AML-193 (cell line): Measurements from ENCODE around the gene LRG1.

Source experiments
- DNase-seq, 2 experiments: peaks; one replicate each; lab custom pipeline; 2025; lab: John Stamatoyannopoulos, UW

LRG1 gene

DNA sequence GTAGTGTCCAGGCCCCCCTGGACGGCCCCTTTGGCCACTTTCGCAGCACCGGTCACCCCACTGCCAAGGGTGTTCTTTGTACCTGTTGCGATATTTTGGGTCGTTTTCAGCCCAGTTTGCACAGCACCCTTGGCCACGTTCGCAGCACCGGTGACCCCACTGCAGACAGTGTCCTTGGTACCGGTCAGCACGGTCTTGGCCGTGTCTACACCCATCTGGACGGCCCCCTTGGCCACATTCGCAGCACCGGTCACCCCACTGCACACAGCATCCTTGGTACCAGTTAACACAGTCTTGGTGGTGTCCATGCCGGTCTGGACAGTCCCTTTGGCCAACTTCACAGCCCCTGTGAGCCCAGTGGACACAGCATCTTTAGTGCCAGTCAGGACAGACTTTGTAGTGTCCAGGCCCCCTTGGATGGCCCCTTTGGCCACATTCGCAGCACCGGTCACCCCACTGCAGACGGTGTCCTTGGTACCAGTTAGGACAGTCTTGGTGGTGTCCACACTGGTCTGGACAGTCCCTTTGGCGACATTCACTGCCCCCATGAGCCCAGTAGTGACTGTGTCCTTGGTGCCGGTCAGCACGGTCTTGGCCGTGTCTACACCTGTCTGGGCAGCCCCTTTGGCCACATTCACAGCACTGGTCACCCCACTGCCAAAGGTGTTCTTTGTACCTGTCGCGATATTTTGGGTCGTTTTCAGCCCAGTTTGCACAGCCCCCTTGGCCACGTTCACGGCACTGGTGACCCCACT, 28.4 kb downstream of the LRG1 start:
- DNase-seq: no peak

DNA sequence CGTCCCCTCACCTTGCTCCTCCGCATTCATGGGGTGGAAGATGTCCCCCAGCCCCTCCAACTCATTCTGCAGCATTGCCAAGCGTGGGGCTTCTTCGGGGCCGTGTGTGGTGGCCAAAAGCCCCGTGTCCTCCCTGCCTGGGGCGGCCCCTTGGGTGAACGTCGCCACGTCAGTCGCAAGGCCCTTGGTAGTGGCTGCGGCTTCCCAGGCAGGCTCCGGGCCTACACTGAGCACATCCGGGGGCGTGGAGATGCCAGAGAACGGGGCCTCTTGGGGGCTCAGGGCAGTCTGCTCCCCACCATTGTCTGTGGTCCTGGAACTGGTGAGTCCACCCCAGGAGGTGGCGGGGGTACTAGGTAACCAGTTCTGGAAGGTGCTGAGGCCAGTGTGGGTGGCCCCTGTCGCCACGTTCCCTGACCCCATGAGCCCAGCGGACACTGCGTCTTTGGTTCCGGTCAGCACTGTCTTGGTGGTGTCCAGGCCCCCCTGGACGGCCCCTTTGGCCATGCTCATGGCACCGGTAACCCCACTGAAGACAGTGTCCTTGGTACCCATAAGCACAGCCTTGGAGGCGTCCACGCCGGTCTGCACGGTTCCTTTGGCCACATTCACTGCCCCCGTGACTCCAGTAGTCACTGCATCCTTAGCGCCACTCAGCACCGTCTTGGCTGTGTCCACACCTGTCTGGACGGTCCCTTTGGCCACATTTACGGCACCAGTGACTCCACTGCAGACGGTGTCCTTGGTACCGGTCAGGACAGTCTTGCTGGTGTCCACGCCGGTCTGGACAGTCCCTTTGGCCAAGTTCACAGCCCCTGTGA, 29.2 kb downstream of the LRG1 start:
- DNase-seq: no peak

DNA sequence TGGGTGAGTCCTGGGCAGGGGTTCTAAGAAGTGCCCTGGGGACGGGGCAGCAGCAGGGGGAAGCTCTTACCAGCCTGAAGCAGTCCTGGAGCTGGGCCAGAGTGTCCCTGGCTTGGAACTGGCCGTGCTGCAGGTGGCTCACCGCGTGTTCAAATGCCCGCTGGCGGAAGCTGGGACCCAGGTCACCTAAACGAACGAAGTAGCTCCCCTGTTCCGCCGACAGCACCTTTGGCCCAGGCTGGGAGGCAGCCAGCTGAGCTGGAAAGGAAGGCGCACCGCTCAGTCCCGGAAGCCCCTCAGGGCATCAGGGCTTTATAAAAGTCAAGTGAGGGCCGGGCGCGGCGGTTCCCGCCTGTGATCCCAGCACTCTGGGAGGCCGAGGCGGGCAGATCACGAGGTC, 31.1 kb downstream of the LRG1 start:
- DNase-seq: no peak

DNA sequence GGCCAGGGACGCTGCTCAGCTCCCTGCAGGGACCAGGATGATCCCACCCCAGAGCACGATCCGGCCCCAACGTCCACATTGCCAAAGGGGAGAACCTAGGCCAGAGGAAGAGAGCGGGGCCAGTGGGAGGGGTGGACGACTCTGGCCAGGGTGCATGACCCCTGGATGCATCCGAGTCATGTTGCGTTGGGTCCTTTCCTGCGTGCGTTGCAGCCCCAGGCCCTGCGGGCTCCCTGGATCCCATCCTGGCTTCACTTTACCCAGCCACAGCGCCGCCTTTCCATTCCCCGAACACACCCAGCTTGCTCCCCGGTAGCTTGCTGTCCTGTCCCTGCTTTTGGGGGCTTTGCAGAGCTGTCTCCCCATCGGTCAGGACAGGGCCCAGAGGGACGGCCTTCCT, 32.0 kb downstream of the LRG1 start:
- DNase-seq: no peak

DNA sequence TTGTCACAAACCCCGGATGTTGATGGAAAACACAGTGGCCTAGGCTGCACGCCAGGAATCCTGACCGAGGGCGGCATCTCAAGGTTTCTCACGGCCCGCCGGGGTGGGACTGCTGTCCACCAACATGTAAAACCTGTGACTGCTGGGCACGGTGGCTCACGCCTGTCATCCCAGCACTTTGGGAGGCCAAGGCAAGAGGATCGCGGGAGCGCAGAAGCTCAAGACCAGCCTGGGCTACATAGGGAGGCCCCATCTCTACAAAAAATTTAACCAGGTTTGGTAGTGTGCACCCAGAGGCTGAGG, 32.7 kb downstream of the LRG1 start:
- no peak for DNase-seq

DNA sequence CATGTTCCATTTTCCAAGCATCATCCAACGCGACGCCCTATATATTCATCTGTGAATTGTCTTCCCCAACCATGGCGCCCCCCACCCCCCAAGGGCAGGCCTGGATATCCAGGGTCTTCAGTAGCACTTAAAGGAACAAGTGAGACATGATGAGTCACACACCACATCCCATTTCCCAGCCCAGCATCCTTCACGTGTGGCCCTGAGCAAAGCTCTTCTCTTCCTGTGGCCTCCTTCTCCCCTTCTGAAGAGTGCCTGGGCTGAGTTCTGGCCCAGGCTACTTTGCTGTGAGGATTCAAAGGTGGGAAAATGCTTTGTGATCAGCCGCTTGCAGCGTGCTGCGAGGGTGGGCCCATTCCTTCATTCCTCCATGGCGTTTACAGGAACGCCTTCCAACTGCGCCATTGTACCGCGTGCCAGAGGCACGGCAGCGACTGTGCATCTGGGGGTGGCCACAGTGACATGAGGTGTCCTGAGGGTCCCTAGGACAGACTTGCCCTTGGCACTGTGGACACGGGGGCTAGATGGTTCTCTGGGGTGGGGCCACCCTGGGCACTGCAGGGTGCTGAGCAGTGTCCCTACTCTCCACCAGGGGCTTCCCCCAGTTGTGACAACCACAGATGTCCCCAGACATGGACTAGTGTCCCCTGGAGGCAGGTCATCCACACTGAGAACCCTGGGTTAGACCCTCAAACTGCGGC, 33.2 kb downstream of the LRG1 start:
- DNase-seq: peak; percentile 6 to 27

DNA sequence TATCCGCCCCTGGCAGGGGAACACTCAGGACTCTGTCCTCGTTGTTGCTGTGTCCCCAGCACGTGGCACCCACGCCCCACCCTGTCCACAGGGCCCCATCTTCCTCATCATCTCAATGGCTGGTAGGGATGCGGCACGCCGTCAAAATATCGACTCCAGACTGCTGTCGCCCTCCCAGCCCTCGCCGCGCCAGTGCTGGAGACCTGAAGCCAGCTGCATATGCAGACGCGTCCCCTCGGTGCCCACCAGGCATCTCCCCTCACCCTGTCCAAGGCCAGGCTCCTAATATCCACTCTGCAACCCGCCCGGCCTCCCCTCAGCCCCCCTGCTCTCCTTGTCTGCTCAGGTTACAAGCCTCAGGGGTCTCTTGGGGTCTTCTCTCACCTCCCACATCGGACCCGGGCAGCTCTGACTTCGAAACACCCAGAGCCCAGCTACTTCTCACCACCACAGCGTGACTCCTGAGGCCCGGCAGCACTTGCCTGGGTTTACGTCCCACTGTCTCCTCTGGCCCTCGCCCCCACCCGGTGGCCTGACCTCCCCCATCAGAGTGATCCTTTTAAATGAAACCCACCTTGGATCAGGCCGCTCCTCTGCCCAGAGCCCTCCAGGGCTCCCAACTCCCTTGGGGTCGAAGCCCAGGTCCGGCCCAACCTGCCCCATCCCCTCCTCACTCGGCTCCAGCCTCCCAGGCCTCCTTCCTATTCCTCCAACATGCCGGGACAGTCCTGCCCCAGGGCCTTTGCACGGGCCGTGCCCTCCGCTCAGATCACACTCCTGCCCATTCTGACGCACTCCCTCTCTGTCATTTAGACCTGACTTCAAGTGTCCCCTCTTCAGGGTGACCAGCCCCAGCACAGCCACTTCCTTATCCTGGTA, 34.0 kb downstream of the LRG1 start:
- no peak for DNase-seq

DNA sequence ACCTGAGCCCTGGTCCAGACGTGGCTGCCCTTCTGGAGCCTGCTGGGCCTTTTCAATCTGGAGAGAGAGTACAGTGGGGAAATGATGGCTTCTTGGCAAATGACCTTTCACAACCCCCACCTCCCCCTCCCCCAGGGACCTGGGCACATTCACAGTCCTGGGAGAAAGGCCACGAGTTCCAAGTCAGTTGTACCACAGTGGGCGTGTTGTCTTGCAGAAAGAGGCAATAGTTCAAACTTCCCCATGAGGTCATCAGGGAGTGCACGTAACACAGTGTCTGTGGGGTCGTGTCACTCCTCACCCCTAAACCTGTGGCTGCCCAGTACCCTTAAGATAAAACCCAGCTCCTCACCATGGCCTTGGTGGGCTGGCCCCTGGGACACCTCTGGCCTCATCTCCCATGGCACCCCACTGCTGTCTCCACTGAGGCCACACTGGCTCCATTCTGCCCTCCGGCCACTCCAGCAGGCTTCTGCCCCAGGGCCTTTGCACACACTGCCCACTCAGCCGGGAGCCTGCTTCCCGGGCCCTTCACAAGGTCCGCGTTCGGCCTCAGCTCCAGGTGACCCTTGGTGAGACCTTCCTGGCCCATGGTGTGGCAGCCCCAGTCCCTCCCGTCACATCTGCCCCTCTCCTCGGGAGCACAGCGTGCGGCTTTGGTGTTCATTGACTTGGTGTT, 34.8 kb downstream of the LRG1 start:
- no peak for DNase-seq

DNA sequence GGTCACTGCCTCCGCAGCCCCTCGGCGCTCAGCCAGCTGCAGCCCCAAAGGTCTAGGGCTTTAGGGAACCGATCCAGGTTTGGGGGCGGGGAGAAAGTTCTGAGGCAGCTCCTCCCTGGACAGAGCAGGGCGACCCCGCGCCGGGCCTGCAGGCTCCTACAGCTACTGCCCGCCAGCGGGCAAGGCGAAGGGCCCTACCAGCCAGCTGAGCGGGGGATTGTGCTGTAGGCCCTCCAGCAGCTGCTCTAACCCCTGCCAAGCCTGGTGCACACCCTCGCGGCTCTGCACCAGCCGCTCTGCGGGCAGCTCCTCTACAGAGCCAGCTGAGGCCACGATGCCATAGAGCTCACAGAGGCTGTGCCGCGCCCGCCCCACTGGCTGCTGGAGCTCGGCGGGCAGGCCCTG, 35.5 kb downstream of the LRG1 start:
- no peak for DNase-seq

DNA sequence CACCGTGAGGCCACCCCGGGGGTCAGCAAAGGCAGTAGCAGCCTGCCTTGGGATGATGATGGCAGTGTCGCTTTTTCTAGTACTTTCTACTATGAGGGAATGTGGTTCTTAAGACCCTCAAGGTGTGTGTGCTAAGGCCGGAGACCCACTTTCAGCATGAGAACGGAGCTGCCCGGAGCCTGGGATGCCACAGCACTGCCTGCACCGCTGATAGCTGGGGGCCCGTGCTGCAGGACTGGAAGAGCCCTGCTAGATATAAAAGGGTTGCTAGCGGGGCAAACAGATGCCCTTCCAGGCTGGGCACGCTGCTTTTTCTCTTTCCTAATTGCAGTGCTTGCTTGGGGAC, 36.0 kb downstream of the LRG1 start:
- DNase-seq: no peak

DNA sequence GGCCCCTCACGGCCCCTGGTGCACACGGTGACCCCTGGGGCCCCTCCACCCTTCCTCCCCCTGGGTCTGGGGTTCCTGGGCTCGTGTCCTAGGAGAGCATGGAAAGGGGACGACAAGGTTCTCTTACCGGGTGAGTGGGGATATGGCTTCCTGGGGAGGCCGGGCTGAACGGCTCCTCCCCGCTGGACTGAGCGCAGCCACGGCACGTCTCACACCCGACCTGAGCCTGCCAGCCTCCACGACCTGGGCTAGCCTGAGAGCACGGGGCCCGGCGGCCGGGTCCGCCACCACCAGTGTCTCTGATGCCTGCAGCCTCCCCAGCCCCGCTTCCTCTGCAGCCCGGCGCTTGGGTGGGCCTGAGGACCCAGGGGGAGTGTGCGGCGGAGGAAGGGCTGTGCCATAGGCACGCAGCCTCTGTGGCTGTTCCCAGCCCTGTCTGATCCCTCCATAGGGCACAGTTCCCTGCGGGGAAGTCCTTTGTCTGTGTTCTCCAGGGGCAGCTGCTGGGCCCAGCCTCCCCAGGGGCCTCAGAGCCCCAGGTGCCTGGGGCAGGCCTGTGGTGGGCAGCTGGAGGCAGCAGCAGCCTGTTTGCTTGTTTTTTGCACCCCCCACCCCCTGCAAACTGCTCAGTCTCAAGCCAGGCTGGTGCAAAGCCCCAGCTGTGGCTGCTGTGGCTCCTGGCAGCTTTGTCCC, 36.6 kb downstream of the LRG1 start:
- DNase-seq: no peak

DNA sequence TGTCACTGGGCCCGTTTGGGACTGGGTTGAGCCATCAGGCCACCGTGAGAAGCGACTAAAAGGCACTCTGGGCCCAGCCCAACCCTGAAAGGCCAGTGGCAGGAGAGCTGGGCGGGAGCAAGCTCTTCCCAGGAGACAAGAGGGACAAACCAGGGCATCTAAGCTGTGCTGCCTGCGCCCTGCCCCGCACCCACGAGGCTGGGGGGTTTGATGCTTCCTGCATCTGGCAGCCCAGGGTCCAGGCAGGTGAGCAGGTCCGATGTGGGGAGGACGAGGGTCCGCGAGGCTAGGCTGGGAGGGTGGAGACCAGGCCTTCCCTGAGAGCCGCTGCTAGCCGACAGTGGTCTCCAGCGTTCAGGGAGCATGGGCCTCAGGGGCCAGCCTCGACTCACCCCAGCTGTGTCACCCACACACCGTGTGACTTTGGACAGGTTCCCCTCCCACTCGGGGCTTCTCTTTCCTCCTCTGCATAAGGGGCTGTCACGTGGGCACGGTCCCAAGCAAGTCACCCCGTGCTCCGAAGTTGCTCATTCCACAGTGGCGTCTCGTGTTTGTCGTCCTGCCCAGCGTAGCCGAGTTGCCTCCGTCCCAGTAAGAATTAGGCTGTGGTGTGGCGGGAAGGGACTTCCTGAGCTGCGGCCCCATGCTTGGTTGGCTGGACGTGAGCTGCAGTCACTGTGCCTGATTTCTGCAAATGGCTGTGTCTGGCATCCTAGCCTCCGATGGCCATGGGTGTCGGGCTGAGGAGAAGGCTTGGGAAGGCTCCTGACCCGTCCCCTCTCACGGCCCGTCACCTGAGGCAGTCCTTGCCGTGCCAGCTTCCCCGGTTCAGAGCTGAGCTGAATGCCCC, 37.3 kb downstream of the LRG1 start:
- DNase-seq: no peak

DNA sequence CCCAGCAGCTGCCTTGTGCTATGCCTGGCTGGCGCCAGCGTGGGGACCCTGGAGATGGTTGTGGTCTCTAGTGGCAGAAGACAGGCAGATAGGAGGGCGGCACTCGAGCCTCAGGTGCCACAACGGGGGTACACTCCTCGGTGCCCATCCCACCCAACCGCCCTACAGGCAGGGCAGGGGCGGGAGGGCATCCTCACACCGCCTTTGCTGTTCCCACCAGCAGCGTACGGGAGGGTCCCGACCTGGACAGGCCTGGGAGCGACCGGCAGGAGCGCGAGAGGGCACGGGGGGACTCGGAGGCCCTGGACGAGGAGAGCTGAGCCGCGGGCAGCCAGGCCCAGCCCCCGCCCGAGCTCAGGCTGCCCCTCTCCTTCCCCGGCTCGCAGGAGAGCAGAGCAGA, 38.1 kb downstream of the LRG1 start:
- no peak for DNase-seq

DNA sequence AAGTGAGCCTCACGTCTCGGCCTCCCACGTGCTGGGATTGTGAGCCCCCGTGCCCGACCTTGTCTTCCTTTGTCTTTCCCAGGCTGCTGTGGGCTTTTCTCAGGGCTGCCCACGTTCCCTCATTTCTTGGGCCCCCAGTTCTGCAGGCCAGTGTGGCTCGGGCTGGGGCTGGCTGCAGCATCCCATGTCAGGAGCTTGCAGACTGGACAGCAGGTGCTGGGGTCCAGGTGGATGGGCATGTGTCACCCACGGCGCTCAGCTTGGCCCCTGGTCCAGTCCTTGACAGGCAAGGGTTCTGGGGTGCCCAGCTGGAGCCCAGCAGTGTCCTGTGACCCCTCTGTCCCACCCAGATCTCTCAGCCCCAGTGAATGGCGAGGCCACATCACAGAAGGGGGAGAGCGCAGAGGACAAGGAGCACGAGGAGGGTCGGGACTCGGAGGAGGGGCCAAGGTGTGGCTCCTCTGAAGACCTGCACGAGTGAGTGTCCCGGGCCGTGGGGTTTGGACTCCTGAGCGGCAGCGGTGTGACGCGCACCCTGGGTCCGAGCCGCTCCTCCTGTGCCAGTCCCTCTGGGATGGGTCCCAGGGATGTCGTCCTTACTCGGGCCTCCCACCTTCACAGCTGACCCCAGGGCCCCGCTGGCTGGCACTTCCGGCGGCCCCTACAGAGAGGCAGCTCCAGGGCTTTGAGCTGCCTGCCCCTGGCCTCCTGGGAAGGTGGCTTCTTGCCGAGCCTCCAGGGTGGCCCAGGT, 38.8 kb downstream of the LRG1 start:
- DNase-seq: no peak

DNA sequence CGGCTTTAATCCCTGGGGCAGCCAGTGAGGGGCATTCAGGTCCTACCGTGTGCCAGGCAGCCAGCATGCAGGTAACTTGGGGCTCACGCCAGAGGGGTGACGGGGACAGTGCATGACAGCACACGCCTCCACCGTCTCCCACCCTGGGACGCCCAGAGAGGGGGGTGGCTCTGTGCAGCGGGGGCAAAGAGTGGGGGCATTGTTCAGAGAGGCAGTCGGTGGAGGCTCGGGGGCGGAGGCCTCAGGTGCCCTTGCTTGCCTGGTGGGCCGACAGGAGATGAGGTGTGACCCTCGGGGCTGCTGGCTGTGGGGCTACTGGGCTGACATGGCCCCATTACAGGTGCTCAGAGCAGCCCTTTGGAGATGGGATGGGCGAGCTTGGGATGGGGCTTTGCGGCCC, 40.0 kb downstream of the LRG1 start:
- DNase-seq: no peak

DNA sequence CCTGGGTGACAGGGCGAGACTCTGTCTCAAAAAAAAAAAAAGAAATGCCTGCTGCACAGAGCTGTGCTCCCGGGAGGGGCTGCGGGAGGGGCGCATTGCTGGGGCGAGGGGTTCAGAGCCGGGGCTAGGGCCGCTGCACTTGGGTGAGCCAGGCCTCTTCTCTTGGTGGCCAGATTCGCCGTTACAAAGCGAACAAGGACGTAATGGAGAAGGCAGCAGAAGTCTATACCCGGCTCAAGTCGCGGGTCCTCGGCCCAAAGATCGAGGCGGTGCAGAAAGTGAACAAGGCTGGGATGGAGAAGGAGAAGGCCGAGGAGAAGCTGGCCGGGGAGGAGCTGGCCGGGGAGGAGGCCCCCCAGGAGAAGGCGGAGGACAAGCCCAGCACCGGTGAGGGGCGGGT, 40.5 kb downstream of the LRG1 start:
- DNase-seq: no peak

DNA sequence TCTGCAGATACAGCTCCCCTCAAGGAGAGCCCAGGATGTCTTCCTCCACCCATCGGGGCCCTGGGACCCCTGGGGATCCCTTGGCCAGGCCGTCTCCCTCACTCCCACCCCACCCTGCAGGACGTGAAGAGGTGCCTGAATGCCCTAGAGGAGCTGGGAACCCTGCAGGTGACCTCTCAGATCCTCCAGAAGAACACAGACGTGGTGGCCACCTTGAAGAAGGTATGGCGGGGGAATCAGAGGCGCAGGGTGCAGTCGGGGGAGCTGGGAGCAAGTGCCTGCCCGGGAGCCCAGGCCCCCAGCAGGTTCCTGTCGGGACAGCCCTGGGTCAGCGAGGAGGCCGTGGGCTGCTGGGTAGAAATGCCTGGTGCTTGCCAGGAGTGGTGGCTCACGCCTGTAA, 41.1 kb downstream of the LRG1 start:
- no peak for DNase-seq

DNA sequence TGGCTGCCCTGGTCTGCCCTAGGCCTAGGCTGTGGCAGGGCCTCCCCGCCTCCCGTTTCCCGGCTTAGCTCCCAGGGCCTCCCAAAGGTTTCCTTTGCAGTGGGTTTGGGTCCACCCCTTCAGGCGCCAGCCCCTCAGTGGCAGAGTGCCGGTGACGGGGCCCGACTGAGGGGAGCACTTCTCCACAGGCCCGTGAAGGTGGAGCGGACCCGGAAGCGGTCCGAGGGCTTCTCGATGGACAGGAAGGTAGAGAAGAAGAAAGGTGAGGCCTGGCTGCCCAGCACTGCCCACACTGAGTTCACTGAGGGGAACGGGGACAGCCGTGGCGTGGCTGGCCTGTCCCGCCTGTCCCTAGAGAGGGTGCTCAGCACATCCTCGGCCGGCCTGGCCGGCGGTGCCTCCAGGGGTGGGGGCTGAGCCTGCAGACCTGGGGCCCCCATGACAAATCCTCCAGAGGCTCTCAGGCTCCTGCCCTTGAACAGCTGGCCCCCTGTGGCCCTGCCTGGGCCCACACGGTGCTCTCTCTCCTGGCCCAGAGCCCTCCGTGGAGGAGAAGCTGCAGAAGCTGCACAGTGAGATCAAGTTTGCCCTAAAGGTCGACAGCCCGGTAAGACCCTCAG, 42.0 kb downstream of the LRG1 start:
- no peak for DNase-seq

DNA sequence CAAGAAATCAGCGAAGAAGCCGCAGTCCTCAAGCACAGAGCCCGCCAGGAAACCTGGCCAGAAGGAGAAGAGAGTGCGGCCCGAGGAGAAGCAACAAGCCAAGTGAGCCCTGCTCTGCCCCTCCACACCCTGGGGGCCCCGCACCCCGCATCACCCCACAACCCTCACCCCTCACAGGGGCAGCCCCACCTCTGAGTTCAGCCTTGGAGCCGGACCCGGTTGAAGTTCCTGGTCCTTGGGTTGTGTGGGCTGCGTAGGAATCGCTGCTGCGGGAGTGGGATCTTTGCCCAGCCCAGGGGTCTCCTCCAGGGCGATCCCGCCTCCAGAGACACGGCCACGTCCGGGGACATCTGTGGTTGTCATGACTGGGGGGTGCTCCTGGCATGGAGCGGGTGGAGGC, 43.5 kb downstream of the LRG1 start:
- DNase-seq: no peak
